H1 (cell line): ENCODE measurements around the gene RAPGEF5. TPM values are rescaled to one million over a fixed set of nuclear protein-coding genes. Genes with fewer than 3 reads are reported as not detected.

Experiments
- CTCF ChIA-PET: fragments of 300-600 bp; sonication (Branson Sonifier 250); formaldehyde crosslinking; loops from one replicate; lab custom pipeline; 2021; ENCODE audit not compliant: partially characterized antibody; lab: Charles Lee
- POLR2A ChIA-PET: fragments of 300-600 bp; sonication (Branson Sonifier 250); formaldehyde crosslinking; loops from one replicate; lab custom pipeline; 2021; ENCODE audit warnings: inconsistent platforms; ENCODE audit not compliant: partially characterized antibody; lab: Charles Lee
- DNase-seq, 2 experiments: peaks; one replicate each; pipeline versions ENCODE4 v3.0.0 to v3.0.0-alpha.2; 2010 to 2022; ENCODE audit warnings: low spot score in 2 of 2, low read depth in 1 of 2, mixed read lengths in 1 of 2
- FAIRE-seq: peaks from 2 replicates; lab custom pipeline; 2011; peaks lifted over from hg19 to GRCh38; lab: Jason Lieb, UNC
- H2AFZ ChIP-seq: 2 replicates; pipeline ENCODE4 v1.8.1; 2012; ENCODE audit warnings: low read length, inconsistent platforms
- H2AK5ac ChIP-seq: 2 replicates; pipeline ENCODE4 v1.6.1; 2013; ENCODE audit warnings: low read depth, low read length
- H2BK120ac ChIP-seq: replicated peaks from 2 replicates; pipeline ENCODE3; 2013; ENCODE audit warnings: low read depth, low read length, inconsistent platforms
- H2BK12ac ChIP-seq: 2 replicates; pipeline ENCODE4 v1.6.1; 2013; ENCODE audit warnings: low read depth, low read length
- H2BK15ac ChIP-seq: 2 replicates; pipeline ENCODE4 v1.6.1; 2013; ENCODE audit warnings: low read length
- H2BK20ac ChIP-seq: 2 replicates; pipeline ENCODE4 v1.6.1; 2013; ENCODE audit warnings: low read length
- H2BK5ac ChIP-seq: 2 replicates; pipeline ENCODE4 v1.6.1; 2013; ENCODE audit warnings: low read depth, low read length
- H3K14ac ChIP-seq: 2 replicates; pipeline ENCODE4 v1.6.1; 2013; ENCODE audit warnings: inconsistent platforms; ENCODE audit not compliant: insufficient read length
- H3K18ac ChIP-seq: 2 replicates; pipeline ENCODE4 v1.6.1; 2013; ENCODE audit warnings: low read length; ENCODE audit errors: extremely low read depth
- H3K23ac ChIP-seq: 2 replicates; pipeline ENCODE4 v1.6.1; 2013; ENCODE audit warnings: inconsistent platforms; ENCODE audit not compliant: insufficient read length
- H3K23me2 ChIP-seq: 2 replicates; pipeline ENCODE4 v1.6.1; 2013; ENCODE audit warnings: low read depth, low read length
- H3K27ac ChIP-seq: 2 replicates; pipeline ENCODE4 v1.6.1; 2011; ENCODE audit warnings: low read depth, low read length, inconsistent platforms
- H3K27me3 ChIP-seq, 4 experiments: replicated peaks in 1 of 4; 1 replicate in 1 of 4; 2 replicates in 3 of 4; pipeline versions ENCODE4 v1.6.1 to v1.8.1; 2011 to 2013; ENCODE audit warnings: low read length in 3 of 4, mild to moderate bottlenecking in 3 of 4, inconsistent platforms in 2 of 4, mixed read lengths in 2 of 4, moderate library complexity in 1 of 4; ENCODE audit not compliant: control insufficient read depth in 3 of 4, insufficient read depth in 3 of 4; ENCODE audit errors: extremely low read depth in 1 of 4
- H3K36me3 ChIP-seq, 4 experiments: 2 replicates each; pipeline versions ENCODE4 v1.6.1 to v1.8.1; 2011 to 2013; ENCODE audit warnings: mild to moderate bottlenecking in 4 of 4, low read length in 3 of 4, moderate library complexity in 2 of 4, control low read depth in 1 of 4, inconsistent platforms in 1 of 4; ENCODE audit not compliant: insufficient read depth in 4 of 4, control insufficient read depth in 2 of 4
- H3K4ac ChIP-seq: replicated peaks from 2 replicates; pipeline ENCODE3; 2013; ENCODE audit warnings: low read length, low read depth, mixed read lengths, inconsistent platforms; ENCODE audit not compliant: insufficient read length
- H3K4me1 ChIP-seq, 4 experiments: replicated peaks in 1 of 4; 1 replicate in 1 of 4; 2 replicates in 3 of 4; pipeline versions ENCODE4 v1.6.1 to v1.8.1; 2011 to 2013; ENCODE audit warnings: low read length in 3 of 4, inconsistent platforms in 2 of 4, mixed read lengths in 1 of 4; ENCODE audit not compliant: insufficient read depth in 4 of 4, control insufficient read depth in 3 of 4
- H3K4me2 ChIP-seq, 2 experiments: 2 replicates each; pipeline versions ENCODE4 v1.6.1 to v1.8.1; 2011 to 2013; ENCODE audit warnings: low read depth in 2 of 2, low read length in 2 of 2, control low read depth in 1 of 2, inconsistent platforms in 1 of 2, mild to moderate bottlenecking in 1 of 2; ENCODE audit not compliant: insufficient read depth in 1 of 2
- H3K4me3 ChIP-seq, 4 experiments: fragments of 200-600, 300-600 bp in 1 of 4; sonication (generic), shearing (Covaris generic), sonication (Bioruptor Twin) in 1 of 4; 2 replicates each; pipeline versions ENCODE4 v1.5.1 to v1.8.1; 2011 to 2016; ENCODE audit warnings: low read length in 4 of 4, low read depth in 3 of 4, control low read depth in 2 of 4, inconsistent platforms in 2 of 4, mild to moderate bottlenecking in 2 of 4, mixed read lengths in 1 of 4, moderate library complexity in 1 of 4; ENCODE audit not compliant: insufficient read depth in 2 of 4; ENCODE audit errors: extremely low read depth in 1 of 4
- H3K56ac ChIP-seq: replicated peaks from 2 replicates; pipeline ENCODE3; 2013; ENCODE audit warnings: low read depth, mild to moderate bottlenecking, mixed read lengths, low read length, inconsistent platforms; ENCODE audit not compliant: insufficient read length
- H3K79me1 ChIP-seq: 2 replicates; pipeline ENCODE4 v1.6.1; 2013; ENCODE audit warnings: low read depth, low read length, control low read depth
- H3K79me2 ChIP-seq, 2 experiments: 2 replicates each; pipeline versions ENCODE4 v1.6.1 to v1.8.1; 2012 to 2013; ENCODE audit warnings: low read length in 2 of 2, mild to moderate bottlenecking in 2 of 2, inconsistent platforms in 1 of 2; ENCODE audit not compliant: insufficient read depth in 2 of 2, control insufficient read depth in 1 of 2
- H3K9ac ChIP-seq, 4 experiments: replicated peaks in 1 of 4; 1 replicate in 1 of 4; 2 replicates in 3 of 4; pipeline versions ENCODE4 v1.6.1 to v1.8.1; 2011 to 2013; ENCODE audit warnings: low read depth in 3 of 4, low read length in 3 of 4, control low read depth in 2 of 4, mild to moderate bottlenecking in 2 of 4, moderate library complexity in 2 of 4, inconsistent platforms in 1 of 4; ENCODE audit errors: extremely low read depth in 1 of 4
- H3K9me3 ChIP-seq, 2 experiments: 2 replicates each; pipeline versions ENCODE4 v1.6.1 to v1.8.1; 2012 to 2013; ENCODE audit warnings: mild to moderate bottlenecking in 2 of 2, moderate library complexity in 2 of 2, control low read depth in 1 of 2, inconsistent platforms in 1 of 2, low read depth in 1 of 2, low read length in 1 of 2, mixed read lengths in 1 of 2; ENCODE audit not compliant: insufficient read depth in 2 of 2
- H4K20me1 ChIP-seq, 2 experiments: replicated peaks in 1 of 2; 2 replicates each; pipeline versions ENCODE3 to v1.8.1; 2011 to 2013; ENCODE audit warnings: inconsistent platforms in 2 of 2, low read length in 2 of 2, mild to moderate bottlenecking in 1 of 2; ENCODE audit not compliant: insufficient read depth in 2 of 2, control insufficient read depth in 1 of 2
- H4K5ac ChIP-seq: 2 replicates; pipeline ENCODE4 v1.6.1; 2013; ENCODE audit warnings: low read length, low read depth, mixed read lengths, inconsistent platforms; ENCODE audit not compliant: insufficient read length
- H4K8ac ChIP-seq: 2 replicates; pipeline ENCODE4 v1.8.0; 2013; ENCODE audit warnings: mild to moderate bottlenecking, moderate library complexity, low read length, inconsistent platforms; ENCODE audit not compliant: insufficient read depth; ENCODE audit errors: extremely low read depth
- H4K91ac ChIP-seq: replicated peaks from 2 replicates; pipeline ENCODE3; 2013; ENCODE audit warnings: low read length, mixed read lengths, inconsistent platforms; ENCODE audit not compliant: insufficient read length
- CBX8 ChIP-seq: fragments of 300-800, 300-1000 bp; sonication (generic); IDR thresholded peaks from 2 replicates; pipeline ENCODE4 v1.7.1; 2016; ENCODE audit warnings: low read depth, low read length, borderline replicate concordance
- CREB1 ChIP-seq: IDR thresholded peaks from 2 replicates; pipeline ENCODE4 v1.6.1; 2012; ENCODE audit warnings: inconsistent platforms
- JUN ChIP-seq: IDR thresholded peaks from 2 replicates; pipeline ENCODE4 v1.6.1; 2011; ENCODE audit warnings: low read depth, mild to moderate bottlenecking, improper control_type of control experiment, low read length
- KDM4A ChIP-seq: IDR thresholded peaks from one replicate; pipeline ENCODE4 v1.7.1; 2012; ENCODE audit warnings: low read depth, mild to moderate bottlenecking, moderate library complexity, low read length, inconsistent platforms; ENCODE audit not compliant: severe bottlenecking
- MAFK ChIP-seq: IDR thresholded peaks from 2 replicates; pipeline ENCODE4 v1.6.1; 2012; ENCODE audit warnings: low read depth, mild to moderate bottlenecking, improper control_type of control experiment, low read length
- POLR2AphosphoS5 ChIP-seq: IDR thresholded peaks from 2 replicates; pipeline ENCODE4 v1.6.1; 2011; ENCODE audit warnings: low read depth, low read length
- TAF7 ChIP-seq: optimal IDR thresholded peaks from 2 replicates; pipeline ENCODE3; 2011; ENCODE audit warnings: low read depth, mild to moderate bottlenecking, inconsistent platforms, low read length, moderate library complexity, borderline replicate concordance
- TCF12 ChIP-seq: IDR thresholded peaks from 2 replicates; pipeline ENCODE4 v1.6.1; 2011; ENCODE audit warnings: low read depth, mild to moderate bottlenecking, low read length
- ZNF274 ChIP-seq: IDR thresholded peaks from 2 replicates; pipeline ENCODE4 v1.7.0; 2012; ENCODE audit warnings: low read length, borderline replicate concordance; ENCODE audit errors: extremely low read depth
- WGBS, 2 experiments: shearing (Covaris generic) in 1 of 2; methylation state at CpG; one replicate each; pipeline versions ENCODE4 v1.1.6 to v1.1.7; 2013 to 2015; ENCODE audit warnings: low lambda C conversion rate in 2 of 2, mixed read lengths in 2 of 2, inconsistent platforms in 1 of 2, low coverage in 1 of 2, missing lambda C conversion rate in 1 of 2; ENCODE audit not compliant: insufficient replicate concordance in 2 of 2, insufficient coverage in 1 of 2, insufficient read length in 1 of 2; ENCODE audit errors: extremely low coverage in 1 of 2, missing lambda C conversion rate in 1 of 2; 5-methylcytosine and 5-hydroxymethylcytosine counted together
- polyA plus RNA-seq, 7 experiments: library from polyadenylated mRNA; depleted of rRNA in 3 of 7; stranded (reverse) in 5 of 7; unstranded in 2 of 7; fragments of >200 nt in 5 of 7; fragments of 200-250 nt in 2 of 7; gene quantifications; 1 replicate in 5 of 7; 2 replicates in 1 of 7; 4 replicates in 1 of 7; pipeline versions ENCODE4 v1.2.1 to v1.2.3, GENCODE V29; 2011 to 2013; ENCODE audit warnings: missing spikeins in 2 of 7, mixed read lengths in 2 of 7
- total RNA-seq: library from RNA; stranded (reverse); fragmentation: NEBNext Ultra II Directional; extraction: Animal tissue kit (Norgen Biotek cat#: 25700); gene quantifications from 2 replicates; pipeline ENCODE4 v1.2.1, GENCODE V29; 2021
- TF ChIP-seq, protein P1 (sequence below): IDR thresholded peaks from 2 replicates; pipeline ENCODE4 v1.6.1; 2011; ENCODE audit warnings: low read depth, mild to moderate bottlenecking, low read length; ENCODE audit not compliant: insufficient read depth
- TF ChIP-seq, protein P2 (sequence below): IDR thresholded peaks from 2 replicates; pipeline ENCODE4 v1.6.1; 2012; ENCODE audit warnings: inconsistent platforms

Gene RAPGEF5
- total and polyA plus RNA-seq, 2 of the 8 experiments (the other 6 are each of a cell fraction or from before 2014, with no cell fraction given): 4.4 to 22.9 TPM

DNA sequence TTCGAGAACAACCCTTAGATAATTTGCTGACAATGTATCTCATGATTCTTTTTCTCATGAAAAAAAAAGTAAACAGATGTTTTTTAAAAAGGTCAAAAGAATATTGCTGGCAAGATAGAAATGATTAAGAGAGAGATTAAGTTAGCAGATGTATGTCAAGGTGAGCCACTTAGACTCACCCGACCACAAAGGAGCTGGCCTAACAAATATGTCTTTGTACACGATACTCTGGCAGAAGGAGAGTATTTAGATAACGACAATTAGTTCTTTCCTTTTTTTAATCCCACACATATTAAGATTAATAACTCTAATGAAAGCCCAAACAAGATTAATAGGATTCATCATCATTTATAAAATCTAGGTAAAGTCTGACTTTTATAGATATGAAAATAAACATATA, 156.7 kb downstream of the RAPGEF5 start:
- Histone ChIP-seq H3K23me2 (no peaks in the 10 kb centered on the region), H2BK15ac (no peak overlapping the region), H2BK12ac (no peak overlapping the region)
- TF ChIP-seq TAF7 (no peak), POLR2AphosphoS5 (no peak), TCF12 (no peak), CREB1 (no peak), MAFK (no peak), CBX8 (no peak), KDM4A (no peak), ZNF274 (no peak), JUN (no peak)
- TF ChIP-seq, protein P1, sequence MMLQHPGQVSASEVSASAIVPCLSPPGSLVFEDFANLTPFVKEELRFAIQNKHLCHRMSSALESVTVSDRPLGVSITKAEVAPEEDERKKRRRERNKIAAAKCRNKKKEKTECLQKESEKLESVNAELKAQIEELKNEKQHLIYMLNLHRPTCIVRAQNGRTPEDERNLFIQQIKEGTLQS: no peak
- TF ChIP-seq, protein P2, sequence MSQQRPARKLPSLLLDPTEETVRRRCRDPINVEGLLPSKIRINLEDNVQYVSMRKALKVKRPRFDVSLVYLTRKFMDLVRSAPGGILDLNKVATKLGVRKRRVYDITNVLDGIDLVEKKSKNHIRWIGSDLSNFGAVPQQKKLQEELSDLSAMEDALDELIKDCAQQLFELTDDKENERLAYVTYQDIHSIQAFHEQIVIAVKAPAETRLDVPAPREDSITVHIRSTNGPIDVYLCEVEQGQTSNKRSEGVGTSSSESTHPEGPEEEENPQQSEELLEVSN: no peak
- TF ChIP-seq, all 59 proteins: peak for 0
- Histone ChIP-seq H3K79me2 (no peaks in the 10 kb centered on the region; a peak in 1 of 4 replicates), H3K27ac (no peak overlapping the region), H2BK20ac (no peak overlapping the region), H2BK120ac (no peak overlapping the region), H4K20me1 (peaks cover 4% of the 10 kb centered on the region in 2 experiments), H3K14ac (no peak overlapping the region), H3K9ac (no peak overlapping the region), H4K8ac (no peak overlapping the region), H3K79me1 (no peaks in the 10 kb centered on the region; the same call in 1 of the 2 replicates), H4K5ac (no peak overlapping the region), H3K36me3 (peaks cover 0 to 5% (median 0%) of the 10 kb centered on the region in 4 experiments; a peak in 2 of 8 replicates), H2AFZ (no peak overlapping the region), H2AK5ac (no peak overlapping the region), H3K27me3 (no peaks in the 10 kb centered on the region), H4K91ac (no peak overlapping the region), H3K18ac (no peak overlapping the region), H3K4ac (no peak overlapping the region), H3K23ac (no peak overlapping the region), H3K4me3 (no peak overlapping the region), H3K4me1 (no peaks in the 10 kb centered on the region; a peak in 1 of 7 replicates), H2BK5ac (no peak overlapping the region), H3K9me3 (no peaks in the 10 kb centered on the region), H3K56ac (no peak overlapping the region), H3K4me2 (no peak overlapping the region)
- CTCF ChIA-PET: interaction anchor here (0.8 to 6.7 kb wide), 5 partner anchors 8 to 118 kb away, joined by 3 to 31 read pairs (median 4); no protein-coding TSS in a partner anchor
- POLR2A ChIA-PET: no interaction called here
- 96% methylated on average over 4 of the region's 4 CpGs; no CpG with 5 or more reads in 1 of the 2 experiments for WGBS, 2 experiments
- no peak for FAIRE-seq
- DNase-seq: no peak
